Inferior parietal cortex (tissue), 1 donor: ENCODE results near the gene TRA2A.
"Not testable (repeated sequence)": the region's sequence is repeated elsewhere in the genome, so short reads cannot be mapped to it uniquely, and the experiment has no call there.

Experiments used
- DNase-seq: peaks from one replicate; pipeline ENCODE4 v3.0.0-alpha.2; 2016; ENCODE audit errors: extremely low spot score

The TRA2A gene

GRCh38 chr7:23531794-23532489 lies at the start of gene TRA2A:
Gene TRA2A (minus strand): TSS chr7:23531981. CDS start chr7:23531824, 157 bp downstream.
- DNase-seq = peak; percentile 97

- DNase-seq = peak; percentile 89
Observed at GRCh38 chr7:23570592-23571200, 38.9 kb upstream of the TRA2A start.

GRCh38 chr7:23558303-23558702 lies 26.5 kb upstream of the TRA2A start:
- no peak for DNase-seq

GRCh38 chr7:23547662-23548061 lies 15.9 kb upstream of the TRA2A start:
- DNase-seq = no peak

- peak; percentile 96 for DNase-seq
Observed at GRCh38 chr7:23546897-23547572, 15.3 kb upstream of the TRA2A start.

- DNase-seq = no peak
Observed at GRCh38 chr7:23545493-23545892, 13.7 kb upstream of the TRA2A start.

- no peak for DNase-seq
Observed at GRCh38 chr7:23544913-23545354, 13.2 kb upstream of the TRA2A start.

- no peak for DNase-seq
Observed at GRCh38 chr7:23542752-23543151, 11.0 kb upstream of the TRA2A start.

GRCh38 chr7:23539494-23539907 lies 7.7 kb upstream of the TRA2A start:
- no peak for DNase-seq

- no peak for DNase-seq
Observed at GRCh38 chr7:23538301-23538700, 6.5 kb upstream of the TRA2A start.

GRCh38 chr7:23533238-23533604 lies 1.4 kb upstream of the TRA2A start:
- DNase-seq = no peak

- no peak for DNase-seq
Observed at GRCh38 chr7:23532490-23533237, 883 bp upstream of the TRA2A start.

- peak; percentile 34 for DNase-seq
Observed at GRCh38 chr7:23531050-23531793, 559 bp downstream of the TRA2A start.

GRCh38 chr7:23530405-23530804 lies 1.4 kb downstream of the TRA2A start:
- DNase-seq = peak; percentile 25

- no peak for DNase-seq
Observed at GRCh38 chr7:23529262-23529859, 2.4 kb downstream of the TRA2A start.

GRCh38 chr7:23525611-23526010 lies 6.2 kb downstream of the TRA2A start:
- DNase-seq = not testable (repeated sequence)

- no peak for DNase-seq
Observed at GRCh38 chr7:23524473-23524872, 7.3 kb downstream of the TRA2A start.

- DNase-seq = no peak
Observed at GRCh38 chr7:23523486-23524075, 8.2 kb downstream of the TRA2A start.

GRCh38 chr7:23520582-23520981 lies 11.2 kb downstream of the TRA2A start:
- no peak for DNase-seq

GRCh38 chr7:23514755-23515154 lies 17.0 kb downstream of the TRA2A start:
- no peak for DNase-seq

GRCh38 chr7:23513746-23514145 lies 18.0 kb downstream of the TRA2A start:
- DNase-seq = not testable (repeated sequence)
